G401 (cell line): ENCODE data around the gene THOC1. TPM values are rescaled to one million over a fixed set of nuclear protein-coding genes. Genes with fewer than 3 reads are reported as not detected.

ENCODE experiments used
- DNase-seq: peaks from one replicate; pipeline ENCODE4 v3.0.0-alpha.2; 2015; ENCODE audit warnings: low spot score
- in situ Hi-C: cut with HindIII; loops from 2 replicates; pipeline ENCODE4 v1.10.0; 2016; ENCODE audit warnings: low sequenced_read_pairs, mixed read lengths
- total RNA-seq: library from RNA; depleted of rRNA; stranded (reverse); fragments of >200 nt; shearing (Covaris generic); gene quantifications from 2 replicates; pipeline ENCODE4 v1.2.3, GENCODE V29; 2014

THOC1 gene
- total RNA-seq, 1 experiment from 2014 or later, result 63.2 TPM

GRCh38 chr18:286515-287310 lies 18.9 kb upstream of the THOC1 start:
- in situ Hi-C loops, result no loop called here
- DNase-seq, result no peak

GRCh38 chr18:285817-286216 lies 18.0 kb upstream of the THOC1 start:
- in situ Hi-C loops, result no loop called here
- DNase-seq, result no peak

DNA sequence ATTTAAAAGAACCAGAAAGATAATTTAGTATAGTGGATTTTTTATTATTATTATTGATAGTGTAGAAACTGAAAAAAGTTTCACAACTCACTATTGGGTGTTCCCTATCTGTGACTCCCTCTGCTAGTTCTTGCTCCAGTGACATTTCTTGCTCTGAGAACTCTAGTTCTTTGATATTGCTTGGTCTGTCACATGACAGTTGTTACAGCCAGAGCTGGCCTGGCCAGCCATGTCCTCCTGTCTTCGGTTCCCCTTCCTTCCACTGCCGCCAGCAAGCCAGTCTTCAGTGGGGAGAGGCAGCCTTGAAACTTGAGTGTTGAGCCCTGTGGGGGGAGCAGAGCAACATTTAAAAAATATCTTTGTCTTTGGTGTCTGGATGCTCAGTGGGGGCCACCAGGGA lies 7.6 kb upstream of the THOC1 start:
- DNase-seq, result no peak
- in situ Hi-C loops, result no loop called here

DNA sequence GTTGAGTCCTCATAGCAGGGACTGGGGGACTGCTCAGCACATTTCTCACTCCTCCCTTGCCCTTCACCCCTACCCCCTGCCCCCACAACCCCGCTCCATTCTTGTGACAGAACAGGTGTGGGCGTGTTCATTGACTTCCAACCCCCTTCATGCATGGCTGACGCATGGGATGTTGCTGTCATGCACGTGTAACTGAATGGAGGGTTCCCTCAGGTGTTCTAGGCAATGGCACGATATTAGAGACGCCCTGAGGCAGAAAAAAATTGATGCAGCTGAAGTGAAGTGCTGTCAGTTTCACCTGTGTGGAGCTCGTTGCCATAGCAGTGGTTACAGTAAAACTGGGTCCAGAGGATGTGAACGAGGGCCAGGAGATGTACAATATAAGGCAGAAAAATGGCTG lies 6.5 kb upstream of the THOC1 start:
- no peak for DNase-seq
- in situ Hi-C loops, result no loop called here

DNA sequence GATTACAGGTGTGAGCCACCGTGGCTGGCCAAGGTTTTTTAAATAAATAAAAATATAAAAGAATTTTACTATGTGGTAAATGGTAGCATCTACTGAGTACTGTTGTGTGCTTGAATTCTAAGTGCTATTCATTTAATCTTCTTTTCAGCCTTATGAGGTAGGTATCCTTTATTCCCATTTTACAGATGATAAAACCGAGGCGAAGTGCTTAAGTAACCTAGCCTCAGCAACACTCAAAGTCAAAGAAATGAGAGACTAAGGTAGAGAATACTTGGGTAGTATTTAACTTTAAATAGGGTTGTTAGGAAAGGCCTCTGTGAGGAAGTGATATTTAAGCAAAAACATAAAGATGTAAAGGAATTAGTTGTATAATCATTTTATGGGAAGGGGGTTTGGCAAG lies 5.7 kb upstream of the THOC1 start:
- in situ Hi-C loops, result no loop called here
- no peak for DNase-seq

DNA sequence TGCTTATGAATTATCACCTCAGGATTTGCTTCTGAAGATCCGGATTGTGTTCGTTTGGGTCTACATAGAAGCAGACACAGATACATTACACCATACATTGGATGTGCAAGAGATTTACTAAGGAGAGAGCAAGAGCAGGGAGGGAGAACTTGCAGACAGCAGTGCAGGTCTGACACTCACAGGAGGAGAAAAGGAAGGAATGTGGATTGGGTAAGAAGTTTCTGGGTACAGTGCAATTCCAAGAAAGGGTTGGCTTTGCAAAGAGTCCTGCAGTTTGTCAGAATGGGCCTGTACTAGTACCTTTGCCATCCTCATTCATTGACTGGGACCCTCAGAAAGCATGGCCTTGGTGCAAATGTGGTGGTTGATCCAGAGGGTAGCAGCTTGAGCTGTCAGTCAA lies 4.8 kb upstream of the THOC1 start:
- in situ Hi-C loops, result no loop called here
- no peak for DNase-seq

DNA sequence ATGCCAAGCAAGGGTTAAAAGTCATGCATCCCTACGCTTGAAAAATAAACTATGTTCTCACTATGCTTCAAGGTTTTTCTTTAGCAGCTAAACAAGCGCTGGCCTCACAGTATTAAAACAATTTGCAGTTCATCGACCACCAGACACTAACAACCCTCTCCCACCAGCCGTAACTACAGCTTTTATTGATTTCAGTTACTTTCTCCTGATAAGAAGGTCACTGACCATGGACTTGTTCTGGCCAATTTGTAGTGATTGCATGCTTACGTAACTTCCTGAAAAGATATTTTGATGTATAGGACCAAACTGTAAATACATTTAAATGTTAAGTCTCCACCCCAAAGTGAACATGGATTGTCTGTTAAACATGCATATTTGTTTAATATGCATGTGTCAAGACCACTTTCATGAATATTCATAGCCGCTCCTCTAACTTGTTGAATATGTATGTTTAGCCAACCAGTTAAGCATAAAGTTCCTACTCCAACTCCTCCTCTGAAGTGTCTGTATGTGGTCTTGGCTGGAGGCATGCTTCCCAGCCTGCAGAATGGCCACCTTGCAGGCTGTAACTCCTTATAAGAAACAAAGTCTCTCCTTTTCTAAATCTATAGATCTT lies 1.7 kb upstream of the THOC1 start:
- in situ Hi-C loops, result no loop called here
- DNase-seq, result no peak

GRCh38 chr18:267380-267687 lies 513 bp downstream of the THOC1 start:
- DNase-seq, result peak; percentile 25
- in situ Hi-C loops, result no loop called here

DNA sequence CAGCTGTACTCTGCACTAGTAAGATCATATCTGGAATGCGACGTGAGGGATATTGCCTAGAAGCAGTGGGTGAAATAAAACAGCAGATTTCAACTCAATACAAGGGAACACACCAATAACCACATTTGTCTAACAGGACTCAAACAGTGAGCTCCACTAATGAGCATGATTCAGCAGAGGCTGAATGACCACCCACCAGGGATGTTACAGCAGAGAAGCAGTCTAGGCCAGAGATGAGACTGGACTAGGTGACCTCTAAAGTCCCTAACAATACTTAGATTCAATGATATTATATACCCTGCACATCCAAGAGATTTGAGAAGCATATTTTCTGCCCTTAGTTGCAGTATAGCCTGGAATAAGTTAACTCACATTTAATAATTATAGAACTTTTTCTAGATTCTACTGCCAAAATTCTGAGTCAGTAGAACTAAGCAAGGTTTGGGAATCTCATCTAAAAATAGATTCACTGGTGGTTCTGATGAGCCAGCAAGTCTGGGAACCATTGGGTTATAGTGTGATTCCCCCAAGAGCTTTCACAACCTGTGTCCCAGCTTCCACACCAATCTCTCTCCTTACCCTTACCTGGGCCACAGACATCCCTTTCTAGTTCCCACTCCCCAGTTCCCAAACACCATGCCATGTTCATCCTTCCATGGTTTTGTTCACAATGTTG lies 6.3 kb downstream of the THOC1 start:
- in situ Hi-C loops, result no loop called here
- no peak for DNase-seq

DNA sequence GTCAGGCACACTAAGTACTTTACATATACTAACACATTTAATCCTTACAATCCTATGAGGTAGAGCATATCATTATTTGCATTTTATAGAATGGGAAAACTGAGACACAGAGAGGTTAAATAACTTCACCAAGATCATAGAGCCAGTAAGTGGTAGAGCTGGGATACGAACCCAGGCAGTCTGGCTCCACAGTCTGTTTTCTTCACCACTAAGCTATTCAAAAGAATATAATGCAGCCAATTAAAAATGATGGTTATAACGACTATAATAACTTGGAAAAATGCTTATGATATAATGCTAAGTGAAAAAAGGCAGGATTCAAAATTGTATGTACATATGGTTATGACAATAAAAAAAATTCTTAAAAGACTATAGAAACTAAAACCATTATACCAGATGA lies 7.3 kb downstream of the THOC1 start:
- DNase-seq, result no peak
- in situ Hi-C loops, result no loop called here

DNA sequence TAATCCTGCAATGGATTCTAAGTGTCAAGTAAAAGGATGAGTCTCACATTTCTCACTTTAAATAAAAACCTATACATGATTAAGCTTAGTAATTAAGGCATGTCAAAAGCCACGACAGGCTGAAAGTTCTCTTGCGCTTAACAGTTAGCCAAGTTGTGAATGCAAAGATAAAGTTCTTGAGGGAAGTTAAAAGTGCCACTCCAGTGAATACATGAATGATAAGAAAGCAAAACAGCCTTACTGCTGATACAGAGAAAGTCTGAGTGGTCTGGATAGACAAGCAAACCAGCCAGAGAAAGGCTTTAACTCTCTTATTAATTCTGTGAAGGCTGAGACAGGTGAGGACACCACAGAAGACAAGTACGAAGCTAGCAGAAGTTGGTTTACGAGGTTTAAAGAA lies 12.7 kb downstream of the THOC1 start:
- no peak for DNase-seq
- in situ Hi-C loops, result no loop called here

- in situ Hi-C loops, result no loop called here
- no peak for DNase-seq
These were observed 14.7 kb downstream of the THOC1 start for GRCh38 chr18:253121-253520.

- in situ Hi-C loops, result no loop called here
- no peak for DNase-seq
These were observed 16.3 kb downstream of the THOC1 start for GRCh38 chr18:251572-251971.

GRCh38 chr18:250685-251084 lies 17.2 kb downstream of the THOC1 start:
- in situ Hi-C loops, result no loop called here
- DNase-seq, result peak; percentile 22

GRCh38 chr18:248053-248452 lies 19.8 kb downstream of the THOC1 start:
- DNase-seq, result no peak
- in situ Hi-C loops, result no loop called here

GRCh38 chr18:245282-245847 lies 22.5 kb downstream of the THOC1 start:
- in situ Hi-C loops, result no loop called here
- DNase-seq, result no peak

- no peak for DNase-seq
- in situ Hi-C loops, result no loop called here
These were observed 27.7 kb downstream of the THOC1 start for GRCh38 chr18:240175-240574.

GRCh38 chr18:231563-231962 lies 36.3 kb downstream of the THOC1 start:
- DNase-seq, result no peak
- in situ Hi-C loops, result no loop called here

- DNase-seq, result no peak
- in situ Hi-C loops, result no loop called here
These were observed 39.3 kb downstream of the THOC1 start for GRCh38 chr18:228586-228985.

DNA sequence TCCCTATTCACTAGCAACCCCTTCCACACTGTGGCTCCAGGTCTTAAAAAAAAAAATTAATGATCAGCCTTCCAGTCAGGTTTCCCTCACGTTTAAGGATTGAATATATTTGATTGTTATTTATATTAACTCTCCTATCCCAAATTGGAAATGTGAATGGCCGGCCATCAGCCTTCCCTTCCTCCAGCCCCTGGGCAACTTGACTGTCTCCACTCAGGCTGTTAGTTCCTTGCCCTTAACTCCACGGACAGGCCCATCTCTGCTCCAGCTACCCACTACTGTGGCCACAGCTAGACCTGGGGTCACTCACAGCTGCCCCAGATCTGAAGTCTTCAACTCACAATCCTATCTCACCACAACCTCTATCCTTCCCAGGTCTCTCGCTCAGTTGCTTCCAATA lies 39.9 kb downstream of the THOC1 start:
- in situ Hi-C loops, result no loop called here
- no peak for DNase-seq
